Hindlimb muscle (tissue), 1 donor: ENCODE results near the gene ARHGEF37. TPM values are rescaled to one million over a fixed set of nuclear protein-coding genes. Genes with fewer than 3 reads are reported as not detected.
"Not testable (repeated sequence)": the region's sequence is repeated elsewhere in the genome, so short reads cannot be mapped to it uniquely, and the experiment has no call there.

Source experiments
- DNase-seq: peaks from one replicate; pipeline ENCODE4 v3.0.0-alpha.2; 2013
- polyA plus RNA-seq: library from polyadenylated mRNA; unstranded; fragments of 120-200 nt; gene quantifications from one replicate; pipeline ENCODE4 v1.2.1, GENCODE V29; 2013; ENCODE audit not compliant: insufficient read length

Gene ARHGEF37
- polyA plus RNA-seq: 5.0 TPM

GRCh38 chr5:149581192-149581861, at the start of gene ARHGEF37:
Gene ARHGEF37 (plus strand): TSS chr5:149581498. CDS start chr5:149597770, 16,272 bp downstream.
- DNase-seq: peak; percentile 72

- no peak for DNase-seq
Observed at GRCh38 chr5:149532413-149532812, 48.9 kb upstream of the ARHGEF37 start.

DNA sequence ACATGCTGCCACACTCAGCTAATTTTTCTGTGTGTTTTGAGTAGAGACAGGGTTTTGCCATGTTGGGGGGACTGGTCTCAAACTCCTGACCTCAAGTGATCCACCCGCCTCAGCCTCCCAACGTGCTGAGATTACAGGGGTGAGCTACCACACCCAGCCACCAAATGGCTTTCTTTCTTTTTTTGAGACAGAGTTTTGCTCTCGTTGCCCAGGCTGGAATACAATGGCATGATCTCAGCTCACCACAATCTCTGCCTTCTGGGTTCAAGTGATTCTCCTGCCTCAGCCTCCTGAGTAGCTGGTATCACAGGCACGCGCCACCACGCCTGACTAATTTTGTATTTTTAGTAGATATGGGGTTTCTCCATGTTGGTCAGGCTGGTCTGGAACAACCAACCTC, 45.5 kb upstream of the ARHGEF37 start:
- DNase-seq: not testable (repeated sequence)

- DNase-seq: no peak
Observed at GRCh38 chr5:149537374-149537975, 43.8 kb upstream of the ARHGEF37 start.

- no peak for DNase-seq
Observed at GRCh38 chr5:149540089-149540488, 41.2 kb upstream of the ARHGEF37 start.

- no peak for DNase-seq
Observed at GRCh38 chr5:149541893-149542292, 39.4 kb upstream of the ARHGEF37 start.

DNA sequence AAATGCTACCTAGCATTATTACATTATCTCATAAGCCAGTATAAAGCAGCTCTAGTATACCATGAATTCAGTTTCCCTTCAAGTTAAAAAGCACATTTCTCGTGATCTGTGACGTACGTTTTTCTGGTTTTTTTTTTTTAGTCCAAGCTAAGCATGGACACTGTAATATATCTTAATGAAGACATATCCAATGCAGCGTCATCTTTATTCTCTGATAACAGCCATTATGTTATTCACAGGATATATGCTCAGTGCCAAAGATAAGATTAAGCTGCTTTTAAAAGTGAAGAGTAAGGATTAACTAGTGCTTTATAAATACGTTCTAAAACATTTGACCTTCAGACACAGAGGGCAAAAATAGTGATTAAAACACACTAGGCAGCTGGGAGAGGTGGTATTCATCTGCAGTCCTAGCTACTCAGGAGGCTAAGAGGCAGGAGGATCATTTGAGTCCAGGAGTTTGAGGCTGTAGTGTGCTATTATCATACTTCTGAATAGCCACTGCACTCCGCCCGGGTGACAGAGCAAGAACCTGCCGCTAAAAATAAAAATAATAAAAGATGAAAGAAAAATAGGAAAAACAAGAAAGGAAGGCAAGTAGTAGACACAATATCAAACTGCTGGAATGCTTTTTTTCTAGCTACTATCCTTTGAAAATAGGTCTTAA, 37.8 kb upstream of the ARHGEF37 start:
- DNase-seq: no peak

- DNase-seq: no peak
Observed at GRCh38 chr5:149544028-149544420, 37.3 kb upstream of the ARHGEF37 start.

- DNase-seq: no peak
Observed at GRCh38 chr5:149545327-149545726, 36.0 kb upstream of the ARHGEF37 start.

DNA sequence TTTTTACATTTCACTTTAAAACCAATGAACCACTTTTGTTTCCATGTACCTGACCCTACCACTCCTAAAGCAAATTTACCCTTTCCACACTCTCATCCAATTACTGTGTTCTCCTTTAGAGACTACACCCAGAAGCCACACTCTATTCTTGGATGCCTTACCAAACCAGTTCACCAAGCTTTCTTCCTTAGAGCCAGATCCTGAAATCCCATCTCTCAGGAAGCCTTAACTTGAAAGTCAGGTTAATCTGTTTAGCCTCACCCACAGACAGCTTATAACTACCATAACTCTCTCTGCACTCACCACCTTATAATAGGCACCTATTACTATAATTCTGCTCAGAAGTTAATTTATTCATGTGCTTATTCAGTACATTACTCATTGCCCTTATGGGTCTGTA, 34.3 kb upstream of the ARHGEF37 start:
- no peak for DNase-seq

DNA sequence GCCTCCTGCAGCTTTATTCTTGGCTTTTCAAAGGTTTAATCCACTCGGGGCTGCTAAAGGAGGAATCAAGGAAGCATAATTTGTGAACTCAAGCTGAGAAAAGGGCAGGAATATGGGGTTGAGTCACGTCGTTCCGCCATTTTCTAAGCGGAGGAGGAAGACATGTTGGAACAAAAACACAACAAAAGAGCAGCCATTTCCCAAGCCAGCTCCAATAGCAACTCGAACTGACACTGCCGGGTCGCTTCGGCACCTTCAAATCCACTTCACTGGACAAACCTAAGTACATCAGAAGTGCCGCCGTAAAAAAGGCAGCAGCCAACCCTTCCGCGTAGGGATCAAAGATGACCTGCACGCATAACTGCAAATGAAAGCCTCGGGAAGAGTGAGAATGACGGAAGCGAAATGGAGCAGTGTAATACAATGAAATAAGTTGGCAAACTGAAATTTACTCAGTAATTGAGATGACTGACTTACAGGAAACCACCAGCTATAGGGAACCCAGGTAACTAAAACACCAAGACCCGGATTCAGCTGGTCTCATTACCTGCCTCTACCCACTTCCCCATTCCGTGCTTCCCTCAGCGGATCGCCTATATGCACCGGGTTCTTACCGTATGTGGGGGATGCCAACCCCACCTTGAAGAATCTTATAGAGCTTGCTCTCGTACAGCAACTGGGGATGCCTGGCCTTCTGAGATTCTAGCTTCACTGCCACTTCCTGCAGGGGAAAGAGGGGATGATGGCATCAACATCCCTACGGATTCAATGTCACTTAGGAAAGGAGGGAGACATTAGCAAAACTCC, 31.6 kb upstream of the ARHGEF37 start:
- peak; percentile 52 for DNase-seq

DNA sequence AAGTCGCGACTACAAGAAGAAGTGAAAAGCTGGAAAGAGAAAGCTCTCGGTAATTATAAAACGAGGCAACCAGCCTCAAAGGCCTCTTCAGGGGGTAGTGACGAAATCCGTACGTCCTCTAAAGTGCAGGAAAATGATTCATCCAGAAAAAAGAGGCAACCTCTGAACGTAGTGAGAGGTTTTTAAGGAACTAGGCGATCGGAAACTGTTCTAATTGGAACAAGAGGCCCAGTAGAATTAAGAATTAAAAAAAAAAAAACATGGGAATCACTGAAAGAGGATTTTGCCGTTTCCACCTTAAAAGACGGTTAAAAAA, 31.1 kb upstream of the ARHGEF37 start:
- DNase-seq: no peak

GRCh38 chr5:149550594-149551226, 30.6 kb upstream of the ARHGEF37 start:
- no peak for DNase-seq

DNA sequence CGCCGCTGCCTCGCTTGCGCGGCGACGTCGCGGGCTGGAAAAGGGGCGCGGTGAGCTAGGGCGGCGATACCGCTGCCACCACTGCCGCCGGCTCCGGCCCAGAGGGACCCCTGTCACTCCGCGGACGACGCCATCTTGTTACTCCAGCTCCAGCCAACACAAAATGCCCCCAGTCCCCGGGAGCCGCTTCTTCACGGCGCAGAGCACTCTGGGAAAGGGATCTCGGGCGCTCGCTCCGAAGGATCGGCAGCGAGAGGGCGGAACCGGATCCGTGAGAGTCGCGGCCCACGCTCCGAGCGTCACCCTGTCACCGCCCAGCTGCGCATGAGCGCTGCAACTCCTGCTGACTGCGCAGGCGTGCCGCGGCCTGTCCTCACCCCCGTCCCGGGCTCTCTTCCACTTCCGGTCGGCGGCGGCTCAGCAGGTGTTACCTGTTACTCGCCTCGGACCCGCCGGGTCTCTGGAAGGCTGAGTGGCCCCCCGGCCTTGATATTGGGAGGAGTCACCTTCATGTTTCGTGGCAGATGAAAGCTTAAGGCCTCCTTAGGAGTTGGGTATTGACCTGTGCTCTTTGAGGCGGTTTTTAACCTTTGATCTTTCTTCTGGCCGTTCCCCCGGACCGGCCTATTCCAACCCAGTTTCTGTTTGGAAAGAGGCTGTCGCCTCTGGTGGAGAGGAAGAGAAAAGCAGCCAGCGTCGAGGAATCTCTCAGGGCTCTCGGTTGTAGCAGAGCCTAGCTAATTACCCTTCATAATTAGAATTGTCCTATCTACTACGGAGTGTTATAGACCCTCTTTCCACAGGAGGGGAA, 29.9 kb upstream of the ARHGEF37 start, which contains the start of gene CSNK1A1:
CSNK1A1 (minus strand) TSS at position 213 of the 811 bp plus-strand sequence. CDS start 475 bp downstream, outside the sequence.
- DNase-seq: peak; percentile 100

- no peak for DNase-seq
Observed at GRCh38 chr5:149552038-149552494, 29.2 kb upstream of the ARHGEF37 start.

- no peak for DNase-seq
Observed at GRCh38 chr5:149552553-149553160, 28.6 kb upstream of the ARHGEF37 start.

- no peak for DNase-seq
Observed at GRCh38 chr5:149559706-149560105, 21.6 kb upstream of the ARHGEF37 start.

GRCh38 chr5:149561848-149562247, 19.4 kb upstream of the ARHGEF37 start:
- DNase-seq: no peak

DNA sequence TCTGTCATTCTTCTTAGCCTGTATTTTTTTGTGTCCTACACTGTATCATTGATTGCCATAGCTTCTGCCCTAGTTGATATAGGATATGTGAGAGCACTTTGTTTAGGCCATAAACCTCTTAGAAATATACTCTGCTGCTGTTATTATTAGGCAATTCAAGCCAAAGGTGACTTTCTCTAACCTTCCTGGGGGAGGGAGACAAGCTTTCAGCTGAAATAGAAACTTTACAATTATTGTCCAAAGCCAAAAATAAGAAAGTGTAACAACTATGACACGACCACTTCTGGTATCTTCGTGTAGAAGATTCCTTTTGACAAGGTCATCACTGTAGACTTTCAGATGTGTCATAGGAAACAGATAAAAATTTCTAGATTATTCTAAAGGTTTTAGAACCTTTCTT, 17.8 kb upstream of the ARHGEF37 start:
- no peak for DNase-seq

DNA sequence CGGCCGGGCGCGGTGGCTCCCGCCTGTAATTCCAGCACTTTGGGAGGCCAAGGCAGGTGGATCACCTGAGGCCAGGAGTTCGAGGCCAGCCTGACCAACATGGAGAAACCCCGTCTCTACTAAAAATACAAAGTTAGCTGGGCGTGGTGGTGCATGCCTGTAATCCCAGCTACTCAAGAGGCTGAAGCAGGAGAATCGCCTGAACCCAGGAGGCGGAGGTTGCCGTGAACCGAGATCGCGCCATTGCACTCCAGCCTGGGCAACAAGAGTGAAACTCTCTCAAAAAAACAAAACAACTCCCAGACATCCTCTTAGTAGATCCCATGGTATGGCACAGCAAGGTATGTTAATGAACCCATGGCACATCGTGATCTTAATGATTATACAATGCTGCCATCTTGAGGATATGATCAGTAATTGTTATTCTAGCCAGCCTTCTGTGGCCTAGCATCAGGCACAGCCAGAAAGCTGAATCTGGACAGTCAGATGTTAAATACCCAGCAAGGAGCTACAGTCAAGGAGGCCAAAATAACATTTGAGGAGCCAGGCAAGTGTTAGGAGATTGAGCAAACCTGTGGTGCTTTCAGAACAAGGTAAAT, 16.7 kb upstream of the ARHGEF37 start:
- peak; percentile 59 for DNase-seq

- DNase-seq: no peak
Observed at GRCh38 chr5:149567226-149567625, 14.1 kb upstream of the ARHGEF37 start.
